ENCODE data around the gene DYNC2H1.

DYNC2H1 gene

DNA sequence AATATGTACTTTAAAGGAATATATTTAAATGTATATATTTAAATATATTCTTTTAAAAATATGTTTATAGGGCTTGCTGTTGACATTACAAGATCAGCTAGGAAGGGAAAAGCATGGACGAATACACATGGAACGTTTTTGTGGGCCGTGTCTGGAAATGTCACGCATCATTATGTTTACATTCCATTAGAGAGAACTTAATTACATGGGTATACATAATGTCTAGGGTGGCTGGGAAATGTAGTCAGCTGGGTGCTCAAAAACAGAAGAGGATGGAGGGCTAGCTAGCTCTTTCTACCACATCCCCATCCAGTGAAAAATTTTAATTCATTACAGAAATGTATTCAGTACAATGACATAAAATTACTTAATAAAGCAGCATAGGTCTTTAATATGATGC, 371.2 kb downstream of the DYNC2H1 start:
- DNase-seq, result no peak

DNA sequence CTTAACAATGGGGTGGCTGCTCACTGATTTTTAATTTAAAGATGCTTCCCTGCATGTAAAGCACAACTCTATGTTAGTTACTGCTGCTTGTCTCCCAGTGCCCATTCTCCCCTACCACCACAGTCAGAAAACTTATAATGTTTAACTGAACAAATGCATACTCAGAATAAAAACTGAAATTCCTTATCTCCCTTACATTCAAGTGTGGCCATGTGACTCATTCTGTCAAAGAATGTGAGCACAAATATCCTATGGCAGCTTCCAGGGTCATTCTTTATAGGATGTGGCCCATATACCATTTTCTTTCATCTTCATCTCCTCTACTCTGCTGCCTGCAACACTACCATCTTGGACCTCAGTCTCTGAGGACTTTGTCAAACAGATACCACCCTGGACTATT, 374.8 kb downstream of the DYNC2H1 start:
- no peak for DNase-seq

- no peak for DNase-seq
Observed at GRCh38 chr11:103484545-103484944, 375.3 kb downstream of the DYNC2H1 start.

DNA sequence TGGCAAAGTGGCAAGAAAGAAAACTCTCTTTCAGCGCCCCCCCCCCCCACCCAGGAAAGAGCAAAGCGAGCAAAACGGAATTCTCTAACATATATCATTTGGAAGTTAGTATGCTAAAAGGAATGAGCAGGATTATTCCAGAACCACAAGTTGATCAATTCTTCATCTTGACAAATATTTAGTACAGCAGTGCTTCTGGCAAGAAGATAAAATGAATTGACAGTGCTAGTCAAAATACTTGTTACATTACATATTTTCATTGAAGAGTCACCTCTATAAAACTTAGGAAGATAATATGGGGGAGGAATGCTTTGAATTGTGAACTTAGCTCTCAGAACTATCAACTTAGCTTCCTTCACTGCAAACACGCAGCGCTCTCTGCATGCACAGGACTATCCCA, 377.4 kb downstream of the DYNC2H1 start:
- no peak for DNase-seq

DNA sequence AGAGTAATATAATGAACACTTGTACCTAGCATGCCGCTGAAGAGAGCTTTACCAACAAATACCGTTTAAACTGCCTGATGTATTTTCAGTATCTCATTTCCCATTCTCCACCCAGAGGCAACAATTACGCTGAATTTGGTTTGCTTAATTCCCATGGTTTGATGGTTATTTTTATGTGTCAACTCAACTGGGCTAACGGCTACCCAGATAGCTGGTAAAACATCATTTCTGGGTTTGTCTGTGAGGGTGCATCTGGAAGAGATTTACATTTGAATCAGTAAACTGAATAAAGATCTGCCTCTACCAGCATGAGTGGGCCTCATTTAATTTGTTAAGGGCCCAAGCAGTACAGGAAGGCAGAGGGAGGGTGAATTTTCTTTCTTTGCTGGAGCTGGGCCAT, 377.9 kb downstream of the DYNC2H1 start:
- DNase-seq, result no peak

- no peak for DNase-seq
Observed at GRCh38 chr11:103488031-103488461, 378.8 kb downstream of the DYNC2H1 start.

DNA sequence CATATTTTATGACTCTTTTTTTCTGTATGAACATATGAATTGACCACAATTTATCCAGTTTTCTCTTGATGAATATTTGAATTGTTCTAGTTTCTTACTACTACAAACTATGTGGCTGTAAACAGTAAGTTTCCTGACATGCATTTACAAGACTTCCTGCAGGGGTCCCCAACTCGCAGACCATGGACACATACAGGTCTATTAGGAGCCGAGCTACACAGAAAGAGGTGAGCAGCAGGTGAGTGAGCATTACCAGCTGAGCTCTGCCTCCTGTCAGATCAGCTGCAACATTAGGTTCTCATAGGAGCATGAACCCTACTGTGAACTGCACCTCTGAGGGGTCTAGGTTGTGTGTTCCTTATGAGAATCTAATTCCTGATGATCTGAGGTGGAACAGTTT, 379.4 kb downstream of the DYNC2H1 start:
- no peak for DNase-seq

- DNase-seq, result no peak
Observed at GRCh38 chr11:103491777-103492176, 382.6 kb downstream of the DYNC2H1 start.

GRCh38 chr11:103494491-103494890, 385.3 kb downstream of the DYNC2H1 start:
- no peak for DNase-seq

GRCh38 chr11:103497268-103497667, 388.0 kb downstream of the DYNC2H1 start:
- no peak for DNase-seq

GRCh38 chr11:103499710-103500340, 390.6 kb downstream of the DYNC2H1 start:
- no peak for DNase-seq

- no peak for DNase-seq
Observed at GRCh38 chr11:103515283-103515682, 406.1 kb downstream of the DYNC2H1 start.

DNA sequence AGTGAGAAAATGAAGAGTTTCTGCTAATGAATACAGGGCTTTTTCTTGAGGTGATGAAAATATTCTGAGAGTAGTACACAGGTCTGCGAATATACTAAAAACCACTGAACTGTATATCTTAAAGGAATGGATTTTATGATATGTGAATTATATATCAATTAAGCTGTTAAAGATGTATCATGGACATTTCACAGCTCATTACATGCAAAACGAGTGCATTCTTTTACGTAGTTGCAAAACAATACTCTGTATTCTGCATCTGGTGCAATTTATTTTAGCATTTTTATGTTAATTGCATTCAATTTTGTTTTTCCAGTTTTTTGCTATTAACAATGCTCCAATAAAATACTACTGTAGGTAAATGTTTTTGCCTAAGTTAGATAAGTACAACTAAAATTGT, 411.6 kb downstream of the DYNC2H1 start:
- no peak for DNase-seq

DNA sequence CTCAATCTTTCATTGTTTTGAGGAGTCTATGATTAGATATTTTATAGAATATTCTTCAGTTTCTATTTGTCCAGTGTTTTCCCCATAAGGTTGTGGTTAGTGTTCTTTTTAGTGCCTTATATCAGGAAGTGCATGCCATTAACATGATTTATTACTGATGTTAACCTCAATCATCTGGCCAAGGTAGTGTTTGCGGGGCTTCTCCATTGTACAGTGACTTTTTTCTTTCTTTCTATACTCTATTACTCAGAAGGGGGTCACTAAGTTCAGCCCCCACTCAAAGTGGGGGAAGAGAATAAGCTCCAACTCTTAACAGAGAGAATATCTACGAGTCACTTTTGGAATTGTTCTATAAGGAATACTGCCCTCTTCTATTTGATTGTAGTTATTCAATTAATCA, 415.8 kb downstream of the DYNC2H1 start:
- no peak for DNase-seq

DNA sequence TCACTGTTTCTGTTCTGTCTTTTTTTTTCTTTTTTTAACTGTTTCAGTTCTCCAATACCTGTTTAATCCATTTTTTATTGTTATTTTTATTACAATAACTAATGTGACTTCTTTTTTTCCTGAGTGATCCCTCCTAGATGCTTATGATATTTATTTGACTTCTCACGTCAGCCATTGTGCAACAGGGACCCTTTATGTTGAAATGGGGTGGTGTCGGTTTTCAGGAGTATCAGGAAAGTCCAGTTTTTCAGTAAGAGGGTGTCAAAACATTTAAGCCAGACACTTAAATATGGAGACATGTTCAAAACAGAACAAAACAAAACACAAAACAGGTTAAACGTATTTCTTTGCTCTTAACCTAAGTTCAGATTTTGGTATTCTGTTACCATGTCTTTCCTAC, 418.8 kb downstream of the DYNC2H1 start:
- no peak for DNase-seq

GRCh38 chr11:103528596-103528995, 419.4 kb downstream of the DYNC2H1 start:
- no peak for DNase-seq

GRCh38 chr11:103529181-103529684, 420.0 kb downstream of the DYNC2H1 start:
- DNase-seq, result no peak
